K562 (cell line): ENCODE measurements around the gene VPS26A. TPM values are rescaled to one million over a fixed set of nuclear protein-coding genes. Genes with fewer than 3 reads are reported as not detected.

Experiments
- C11orf30 ChIP-seq: fragments of 450-650 bp; IDR thresholded peaks from 2 replicates; pipeline ENCODE4 v1.6.1; 2016; ENCODE audit warnings: low read depth, mild to moderate bottlenecking
- CC2D1A ChIP-seq: fragments of 450-650 bp; IDR thresholded peaks from 2 replicates; pipeline ENCODE4 v1.6.1; 2017; ENCODE audit warnings: mild to moderate bottlenecking
- CCNT2 ChIP-seq: IDR thresholded peaks from 2 replicates; pipeline ENCODE4 v1.6.1; 2011; ENCODE audit warnings: borderline replicate concordance, low read depth, mild to moderate bottlenecking, moderate library complexity, mixed read lengths, low read length; ENCODE audit not compliant: insufficient read length; ENCODE audit errors: extremely low read depth
- ETV5 ChIP-seq: sonication (generic); formaldehyde crosslinking; IDR thresholded peaks from 2 replicates; pipeline ENCODE4 v1.4.0; 2020; ENCODE audit warnings: low read depth, mild to moderate bottlenecking, missing genetic modification reagents
- IFI16 ChIP-seq: fragments of 250-450 bp; sonication (Bioruptor Pico); IDR thresholded peaks from 2 replicates; pipeline ENCODE4 v2.1.2; 2022; ENCODE audit warnings: mild to moderate bottlenecking, inconsistent platforms
- MAFK ChIP-seq: IDR thresholded peaks from 2 replicates; pipeline ENCODE4 v1.6.1; 2011; ENCODE audit warnings: low read length, improper control_type of control experiment
- NR3C1 ChIP-seq: sonication (generic); formaldehyde crosslinking; IDR thresholded peaks from 2 replicates; pipeline ENCODE4 v1.8.1; 2022; ENCODE audit warnings: missing genetic modification reagents
- RBBP5 ChIP-seq: fragments of 200-600 bp; sonication (generic); IDR thresholded peaks from 2 replicates; pipeline ENCODE4 v1.6.1; 2012; ENCODE audit warnings: borderline replicate concordance, mild to moderate bottlenecking, low read length, control low read depth, inconsistent platforms; ENCODE audit not compliant: insufficient read depth, poor library complexity, severe bottlenecking
- THRAP3 ChIP-seq: fragments of 450-650 bp; IDR thresholded peaks from 2 replicates; pipeline ENCODE4 v1.6.1; 2016; ENCODE audit warnings: mild to moderate bottlenecking, inconsistent platforms, borderline replicate concordance
- ZC3H4 ChIP-seq: sonication (generic); formaldehyde crosslinking; IDR thresholded peaks from 2 replicates; pipeline ENCODE4 v1.9.0; 2021; ENCODE audit warnings: missing genetic modification reagents, borderline replicate concordance
- ZEB2 ChIP-seq: fragments of 450-650 bp; IDR thresholded peaks from 2 replicates; pipeline ENCODE4 v1.6.1; 2016
- ZKSCAN3 ChIP-seq: fragments of 250-450 bp; sonication (Bioruptor Pico); IDR thresholded peaks from 2 replicates; pipeline ENCODE4 v1.4.0; 2020
- ZNF134 ChIP-seq: fragments of 250-450 bp; sonication (Bioruptor Pico); conservative IDR thresholded peaks from 2 replicates; pipeline ENCODE4 v1.4.0; 2020
- ZNF445 ChIP-seq: fragments of 250-450 bp; sonication (Bioruptor Pico); IDR thresholded peaks from 2 replicates; pipeline ENCODE4 v1.4.0; 2020; ENCODE audit warnings: low read depth, mild to moderate bottlenecking, moderate library complexity
- polyA plus RNA-seq, 8 experiments: library from polyadenylated mRNA; depleted of rRNA in 4 of 8; stranded (reverse) in 5 of 8; unstranded in 3 of 8; fragments of >200 nt; fragmentation: Nextera tagmentation in 2 of 8; fragmentation: Illumina TruSeq in 1 of 8; extraction: Ambion mirVana in 2 of 8; extraction: Trizol in 1 of 8; gene quantifications; 2 replicates each; pipeline versions ENCODE4 v1.2.1 to v1.2.3, GENCODE V29; 2011 to 2014; ENCODE audit warnings: inconsistent platforms in 1 of 8, missing spikeins in 1 of 8
- total RNA-seq, 7 experiments: library from RNA; depleted of rRNA in 6 of 7; stranded (reverse); fragments of >200 nt in 6 of 7; fragmentation: Illumina TruSeq in 2 of 7; extraction: Trizol in 2 of 7; gene quantifications; 2 replicates each; pipeline versions ENCODE4 v1.2.1 to v1.2.3, GENCODE V29; 2011 to 2021; ENCODE audit warnings: low replicate concordance in 1 of 7
- TF ChIP-seq, protein P1 (sequence below): sonication (generic); formaldehyde crosslinking; IDR thresholded peaks from 2 replicates; pipeline ENCODE4 v1.8.0; 2022; ENCODE audit warnings: mild to moderate bottlenecking, missing genetic modification reagents, borderline replicate concordance
- TF ChIP-seq, protein P2 (sequence below): fragments of 200-800 bp; sonication (Bioruptor generic); IDR thresholded peaks from 2 replicates; pipeline ENCODE4 v1.6.1; 2017; ENCODE audit warnings: missing genetic modification characterization, missing compliant biosample characterization
- TF ChIP-seq, protein P3 (sequence below): fragments of 250-450 bp; sonication (Bioruptor Pico); IDR thresholded peaks from 2 replicates; pipeline ENCODE4 v1.8.0; 2022; ENCODE audit warnings: moderate library complexity, mild to moderate bottlenecking, inconsistent platforms
- TF ChIP-seq, protein P4 (sequence below): fragments of 200-800 bp; sonication (Bioruptor generic); IDR thresholded peaks from 2 replicates; pipeline ENCODE4 v1.6.1; 2016; ENCODE audit warnings: missing genetic modification characterization, missing compliant biosample characterization

VPS26A gene
- total and polyA plus RNA-seq, 9 of the 15 experiments (the other 6 are each of a cell fraction or from before 2014, with no cell fraction given), result 47.1 to 137 (median 69.3) TPM

DNA sequence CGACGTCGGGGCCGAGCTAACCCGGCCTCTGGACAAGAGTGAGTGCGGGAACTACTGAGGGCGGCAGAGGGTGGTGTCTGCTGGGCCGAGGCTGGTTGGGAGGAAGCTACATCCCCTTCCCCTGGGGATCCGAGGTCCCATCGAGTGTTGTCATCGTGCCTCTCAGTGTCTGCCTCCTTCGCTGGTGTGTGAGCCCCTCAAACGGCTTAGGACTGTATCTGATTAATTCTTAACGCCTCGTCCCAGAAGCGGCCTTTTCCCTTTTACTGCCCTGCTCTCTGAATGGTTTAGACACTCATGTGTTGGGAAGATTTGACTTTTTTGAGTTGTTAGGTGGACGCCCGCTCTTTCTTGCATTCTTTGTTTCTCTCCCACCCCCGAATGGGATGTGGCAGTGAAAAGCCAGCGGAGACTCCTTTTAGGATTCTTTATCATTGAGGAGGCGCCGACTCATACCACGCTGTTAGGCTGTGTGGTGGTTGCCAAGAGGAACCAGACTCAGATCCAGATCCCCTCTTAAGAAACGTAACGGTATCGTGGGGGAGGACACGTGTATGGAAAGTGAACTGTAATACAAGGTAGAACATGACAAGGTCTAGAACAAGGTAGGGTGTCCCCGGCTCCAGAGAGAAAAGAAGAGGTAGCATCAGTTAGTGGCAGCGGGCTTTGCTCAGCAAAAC lies 56.7 kb downstream of the VPS26A start (continued):
- TF ChIP-seq CCNT2 (no peak), ETV5 (CRISPR knock-in tag) (no peak; the same call in 1 of the 2 replicates), CC2D1A (no peak), ZKSCAN3 (no peak), ZC3H4 (peak; percentile 94), ZEB2 (no peak), RBBP5 (no peak), THRAP3 (no peak), NR3C1 (CRISPR knock-in tag) (no peak), ZNF134 (CRISPR knock-in tag) (no peak), MAFK (no peak), C11orf30 (no peak), IFI16 (no peak), ZNF445 (no peak)
- TF ChIP-seq, protein P1, sequence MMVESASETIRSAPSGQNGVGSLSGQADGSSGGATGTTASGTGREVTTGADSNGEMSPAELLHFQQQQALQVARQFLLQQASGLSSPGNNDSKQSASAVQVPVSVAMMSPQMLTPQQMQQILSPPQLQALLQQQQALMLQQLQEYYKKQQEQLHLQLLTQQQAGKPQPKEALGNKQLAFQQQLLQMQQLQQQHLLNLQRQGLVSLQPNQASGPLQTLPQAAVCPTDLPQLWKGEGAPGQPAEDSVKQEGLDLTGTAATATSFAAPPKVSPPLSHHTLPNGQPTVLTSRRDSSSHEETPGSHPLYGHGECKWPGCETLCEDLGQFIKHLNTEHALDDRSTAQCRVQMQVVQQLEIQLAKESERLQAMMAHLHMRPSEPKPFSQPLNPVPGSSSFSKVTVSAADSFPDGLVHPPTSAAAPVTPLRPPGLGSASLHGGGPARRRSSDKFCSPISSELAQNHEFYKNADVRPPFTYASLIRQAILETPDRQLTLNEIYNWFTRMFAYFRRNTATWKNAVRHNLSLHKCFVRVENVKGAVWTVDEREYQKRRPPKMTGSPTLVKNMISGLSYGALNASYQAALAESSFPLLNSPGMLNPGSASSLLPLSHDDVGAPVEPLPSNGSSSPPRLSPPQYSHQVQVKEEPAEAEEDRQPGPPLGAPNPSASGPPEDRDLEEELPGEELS (CRISPR knock-in tag), result no peak; the same call in 1 of the 2 replicates
- TF ChIP-seq, protein P2, sequence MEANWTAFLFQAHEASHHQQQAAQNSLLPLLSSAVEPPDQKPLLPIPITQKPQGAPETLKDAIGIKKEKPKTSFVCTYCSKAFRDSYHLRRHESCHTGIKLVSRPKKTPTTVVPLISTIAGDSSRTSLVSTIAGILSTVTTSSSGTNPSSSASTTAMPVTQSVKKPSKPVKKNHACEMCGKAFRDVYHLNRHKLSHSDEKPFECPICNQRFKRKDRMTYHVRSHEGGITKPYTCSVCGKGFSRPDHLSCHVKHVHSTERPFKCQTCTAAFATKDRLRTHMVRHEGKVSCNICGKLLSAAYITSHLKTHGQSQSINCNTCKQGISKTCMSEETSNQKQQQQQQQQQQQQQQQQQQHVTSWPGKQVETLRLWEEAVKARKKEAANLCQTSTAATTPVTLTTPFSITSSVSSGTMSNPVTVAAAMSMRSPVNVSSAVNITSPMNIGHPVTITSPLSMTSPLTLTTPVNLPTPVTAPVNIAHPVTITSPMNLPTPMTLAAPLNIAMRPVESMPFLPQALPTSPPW (CRISPR knock-in tag), result no peak
- TF ChIP-seq, protein P3, sequence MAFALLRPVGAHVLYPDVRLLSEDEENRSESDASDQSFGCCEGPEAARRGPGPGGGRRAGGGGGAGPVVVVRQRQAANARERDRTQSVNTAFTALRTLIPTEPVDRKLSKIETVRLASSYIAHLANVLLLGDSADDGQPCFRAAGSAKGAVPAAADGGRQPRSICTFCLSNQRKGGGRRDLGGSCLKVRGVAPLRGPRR (CRISPR knock-in tag), result no peak
- TF ChIP-seq, protein P4, sequence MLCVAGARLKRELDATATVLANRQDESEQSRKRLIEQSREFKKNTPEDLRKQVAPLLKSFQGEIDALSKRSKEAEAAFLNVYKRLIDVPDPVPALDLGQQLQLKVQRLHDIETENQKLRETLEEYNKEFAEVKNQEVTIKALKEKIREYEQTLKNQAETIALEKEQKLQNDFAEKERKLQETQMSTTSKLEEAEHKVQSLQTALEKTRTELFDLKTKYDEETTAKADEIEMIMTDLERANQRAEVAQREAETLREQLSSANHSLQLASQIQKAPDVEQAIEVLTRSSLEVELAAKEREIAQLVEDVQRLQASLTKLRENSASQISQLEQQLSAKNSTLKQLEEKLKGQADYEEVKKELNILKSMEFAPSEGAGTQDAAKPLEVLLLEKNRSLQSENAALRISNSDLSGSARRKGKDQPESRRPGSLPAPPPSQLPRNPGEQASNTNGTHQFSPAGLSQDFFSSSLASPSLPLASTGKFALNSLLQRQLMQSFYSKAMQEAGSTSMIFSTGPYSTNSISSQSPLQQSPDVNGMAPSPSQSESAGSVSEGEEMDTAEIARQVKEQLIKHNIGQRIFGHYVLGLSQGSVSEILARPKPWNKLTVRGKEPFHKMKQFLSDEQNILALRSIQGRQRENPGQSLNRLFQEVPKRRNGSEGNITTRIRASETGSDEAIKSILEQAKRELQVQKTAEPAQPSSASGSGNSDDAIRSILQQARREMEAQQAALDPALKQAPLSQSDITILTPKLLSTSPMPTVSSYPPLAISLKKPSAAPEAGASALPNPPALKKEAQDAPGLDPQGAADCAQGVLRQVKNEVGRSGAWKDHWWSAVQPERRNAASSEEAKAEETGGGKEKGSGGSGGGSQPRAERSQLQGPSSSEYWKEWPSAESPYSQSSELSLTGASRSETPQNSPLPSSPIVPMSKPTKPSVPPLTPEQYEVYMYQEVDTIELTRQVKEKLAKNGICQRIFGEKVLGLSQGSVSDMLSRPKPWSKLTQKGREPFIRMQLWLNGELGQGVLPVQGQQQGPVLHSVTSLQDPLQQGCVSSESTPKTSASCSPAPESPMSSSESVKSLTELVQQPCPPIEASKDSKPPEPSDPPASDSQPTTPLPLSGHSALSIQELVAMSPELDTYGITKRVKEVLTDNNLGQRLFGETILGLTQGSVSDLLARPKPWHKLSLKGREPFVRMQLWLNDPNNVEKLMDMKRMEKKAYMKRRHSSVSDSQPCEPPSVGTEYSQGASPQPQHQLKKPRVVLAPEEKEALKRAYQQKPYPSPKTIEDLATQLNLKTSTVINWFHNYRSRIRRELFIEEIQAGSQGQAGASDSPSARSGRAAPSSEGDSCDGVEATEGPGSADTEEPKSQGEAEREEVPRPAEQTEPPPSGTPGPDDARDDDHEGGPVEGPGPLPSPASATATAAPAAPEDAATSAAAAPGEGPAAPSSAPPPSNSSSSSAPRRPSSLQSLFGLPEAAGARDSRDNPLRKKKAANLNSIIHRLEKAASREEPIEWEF (CRISPR knock-in tag), result no peak
